Measurements from ENCODE around the gene ATP11C.

GRCh38 chrX:139932901-139933796 lies at the start of gene ATP11C:
- TF ChIP-seq CTCF (IDR thresholded peaks at IDR 0.05; ENCODE audit: borderline replicate concordance, extremely low read depth, low read length, poor library complexity, severe bottlenecking) (peak; percentile 29), EZH2 (IDR thresholded peaks at IDR 0.05; ENCODE audit: borderline replicate concordance, low read depth, low read length, severe bottlenecking) (no peak)

Measured in DND-41 (cell line).